ENCODE measurements around the gene IPO8. TPM values are rescaled to one million over a fixed set of nuclear protein-coding genes. Genes with fewer than 3 reads are reported as not detected.
"Not testable (repeated sequence)": the region's sequence is repeated elsewhere in the genome, so short reads cannot be mapped to it uniquely, and the experiment has no call there.

The IPO8 gene
- total RNA-seq, 2 donors from 2014 or later, result 15.8 to 45.4 TPM

GRCh38 chr12:30594509-30594908 is 101.2 kb downstream of the IPO8 start:
- WGBS, 2 donors, result 72 to 82% methylated on average over 1 of the region's 1 CpG
- Histone ChIP-seq H3K36me3 (replicated peaks in 1 of 2; ENCODE audit: insufficient read depth in 1 of 2, low read depth in 2 of 2) (no peaks in the 10 kb centered on the region), H3K9me3 (no peaks in the 10 kb centered on the region), H3K4me3 (no peak overlapping the region), H3K27ac (no peak overlapping the region), H3K4me1 (no peaks in the 10 kb centered on the region), H3K27me3 (no peaks in the 10 kb centered on the region)
- TF ChIP-seq CTCF (IDR thresholded peaks at IDR 0.05), result no peak
- TF ChIP-seq POLR2A (IDR thresholded peaks at IDR 0.05), result no peak
- intact Hi-C loops (cut with DNase I), result no loop called here
- ATAC-seq, result no peak
- no peak for DNase-seq

GRCh38 chr12:30588572-30588971 is 107.1 kb downstream of the IPO8 start:
- H3K4me3 ChIP-seq; H3K9me3 ChIP-seq; H3K36me3 ChIP-seq (replicated peaks in 1 of 2; ENCODE audit: insufficient read depth in 1 of 2, low read depth in 2 of 2); H3K4me1 ChIP-seq; H3K27me3 ChIP-seq; DNase-seq; H3K27ac ChIP-seq; ATAC-seq; intact Hi-C loops (cut with DNase I): not testable (repeated sequence)
- WGBS, 2 donors, result 79 to 91% methylated on average over 7 to 12 of the region's 13 CpGs

GRCh38 chr12:30587782-30588181 is 107.9 kb downstream of the IPO8 start:
- H3K4me1 ChIP-seq, result peaks cover 9% of the 10 kb centered on the region
- DNase-seq (no peak), ATAC-seq (no peak)
- no peak overlapping the region for H3K27ac ChIP-seq
- H3K4me3 ChIP-seq, result no peak overlapping the region
- 96 to 100% methylated on average over 1 of the region's 1 CpG for WGBS, 2 donors
- no peaks in the 10 kb centered on the region for H3K36me3 ChIP-seq (replicated peaks in 1 of 2; ENCODE audit: insufficient read depth in 1 of 2, low read depth in 2 of 2)
- no peaks in the 10 kb centered on the region for H3K27me3 ChIP-seq
- no peaks in the 10 kb centered on the region for H3K9me3 ChIP-seq
- TF ChIP-seq POLR2A (IDR thresholded peaks at IDR 0.05) (no peak), CTCF (IDR thresholded peaks at IDR 0.05) (no peak)
- intact Hi-C loops (cut with DNase I), result no loop called here

GRCh38 chr12:30585877-30586276 is 109.8 kb downstream of the IPO8 start:
- Histone ChIP-seq H3K27me3 (no peaks in the 10 kb centered on the region), H3K36me3 (replicated peaks in 1 of 2; ENCODE audit: insufficient read depth in 1 of 2, low read depth in 2 of 2) (no peaks in the 10 kb centered on the region), H3K27ac (peak overlapping the region in 1 of 4 donors; percentile 12), H3K4me1 (peaks cover 9% of the 10 kb centered on the region), H3K9me3 (no peaks in the 10 kb centered on the region), H3K4me3 (no peak overlapping the region)
- TF ChIP-seq CTCF (IDR thresholded peaks at IDR 0.05) (no peak), POLR2A (IDR thresholded peaks at IDR 0.05) (no peak)
- DNase-seq (peak; percentile 52 to 83 (median 62)), ATAC-seq (peak; percentile 71)
- 36 to 43% methylated on average over 2 of the region's 2 CpGs for WGBS, 2 donors
- intact Hi-C loops (cut with DNase I), result no loop called here

GRCh38 chr12:30582943-30583342 is 112.7 kb downstream of the IPO8 start:
- DNase-seq, result no peak
- H3K27me3 ChIP-seq, result no peaks in the 10 kb centered on the region
- intact Hi-C loops (cut with DNase I), result no loop called here
- no peaks in the 10 kb centered on the region for H3K9me3 ChIP-seq
- no peaks in the 10 kb centered on the region for H3K36me3 ChIP-seq (replicated peaks in 1 of 2; ENCODE audit: insufficient read depth in 1 of 2, low read depth in 2 of 2)
- H3K27ac ChIP-seq, result no peak overlapping the region
- 87 to 90% methylated on average over 1 of the region's 1 CpG for whole genome bisulfite sequencing, 2 donors
- no peak overlapping the region for H3K4me3 ChIP-seq
- no peak for ATAC-seq
- H3K4me1 ChIP-seq, result peaks cover 9% of the 10 kb centered on the region
- TF ChIP-seq CTCF (IDR thresholded peaks at IDR 0.05) (no peak), POLR2A (IDR thresholded peaks at IDR 0.05) (no peak)
